ENCODE data around the gene LRRC32.
"Not testable (repeated sequence)": the region's sequence is repeated elsewhere in the genome, so short reads cannot be mapped to it uniquely, and the experiment has no call there.

Gene LRRC32

GRCh38 chr11:76613901-76614300 is 56.6 kb downstream of the LRRC32 start:
- no peak for DNase-seq (ENCODE audit: low spot score)

GRCh38 chr11:76612226-76612625 is 58.3 kb downstream of the LRRC32 start:
- no peak for DNase-seq (ENCODE audit: low spot score)

GRCh38 chr11:76610871-76611475 is 59.6 kb downstream of the LRRC32 start:
- DNase-seq (ENCODE audit: low spot score): no peak

DNA sequence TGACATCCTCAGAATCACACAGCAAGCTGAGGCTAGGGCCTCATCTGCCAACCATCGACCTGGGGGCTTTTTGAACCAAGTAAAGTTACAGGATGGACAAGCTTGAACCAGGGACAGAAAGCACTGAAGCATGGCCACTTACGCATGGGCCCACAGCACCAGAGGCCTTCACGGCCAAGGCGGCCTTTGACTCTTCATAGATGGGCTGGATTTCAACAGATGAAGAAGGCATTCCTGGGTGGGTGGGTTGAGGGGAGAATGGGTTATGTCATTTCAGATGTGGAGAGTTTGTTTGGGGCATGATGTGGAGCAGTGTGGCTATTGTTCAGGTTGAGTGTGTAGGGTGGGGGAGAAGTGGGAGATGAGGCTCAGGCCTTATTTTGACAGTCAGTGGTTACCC is 60.2 kb downstream of the LRRC32 start:
- no peak for DNase-seq (ENCODE audit: low spot score)

DNA sequence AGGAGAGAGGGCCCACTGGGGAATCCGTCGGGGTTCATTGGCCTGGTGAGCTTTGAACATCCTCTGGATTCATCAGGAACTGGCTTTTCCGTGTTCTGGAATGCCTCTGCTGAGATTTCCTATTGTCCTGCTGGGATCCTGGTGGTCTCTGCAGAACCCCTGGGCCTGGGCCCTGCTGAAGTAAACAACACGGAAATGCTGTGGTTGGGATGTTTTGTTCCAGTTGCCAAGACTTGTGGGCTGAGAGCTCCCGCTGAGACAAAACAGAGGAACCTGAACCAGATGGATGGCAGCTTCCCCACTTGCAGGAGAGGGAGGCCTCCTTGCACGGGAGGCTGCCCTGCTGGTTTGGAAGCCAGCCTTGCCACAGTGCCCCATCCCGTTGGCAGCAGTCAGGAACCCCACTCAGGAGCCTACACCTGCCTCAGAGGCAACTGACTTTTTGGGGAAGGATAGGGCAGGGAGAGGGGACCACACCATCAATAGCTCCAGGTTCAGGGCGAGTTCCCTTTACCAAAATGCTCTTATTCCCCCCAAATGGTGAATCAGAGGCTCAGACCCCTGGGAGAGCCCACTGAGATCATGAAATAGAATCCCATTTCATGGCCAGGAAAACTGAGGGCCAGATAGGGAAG is 60.7 kb downstream of the LRRC32 start:
- DNase-seq (ENCODE audit: low spot score): no peak

DNA sequence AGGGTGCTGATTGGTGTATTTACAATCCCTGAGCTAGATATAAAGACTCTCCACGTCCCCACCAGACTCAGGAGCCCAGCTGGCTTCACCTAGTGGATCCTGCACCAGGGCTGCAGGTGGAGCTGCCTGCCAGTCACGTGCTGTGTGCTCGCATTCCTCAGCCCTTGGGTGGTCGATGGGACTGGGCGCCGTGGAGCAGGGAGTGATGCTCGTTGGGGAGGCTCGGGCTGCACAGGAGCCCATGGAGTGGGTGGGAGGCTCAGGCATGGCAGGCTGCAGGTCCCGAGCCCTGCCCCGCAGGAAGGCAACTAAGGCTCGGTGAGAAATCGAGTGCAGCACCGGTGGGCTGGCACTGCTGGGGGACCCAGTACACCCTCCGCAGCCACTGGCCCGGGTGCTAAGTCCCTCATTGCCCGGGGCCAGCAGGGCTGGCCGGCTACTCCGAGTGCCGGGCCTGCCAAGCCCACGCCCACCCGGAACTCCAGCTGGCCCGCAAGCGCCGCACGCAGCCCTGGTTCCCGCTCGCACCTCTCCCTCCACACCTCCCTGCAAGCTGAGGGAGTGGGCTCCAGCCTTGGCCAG is 61.6 kb downstream of the LRRC32 start:
- DNase-seq (ENCODE audit: low spot score): not testable (repeated sequence)

GRCh38 chr11:76608228-76608627 is 62.3 kb downstream of the LRRC32 start:
- DNase-seq (ENCODE audit: low spot score): not testable (repeated sequence)

All from pons (tissue), 1 donor.